Measurements from ENCODE around the gene RPS6KB2. TPM values are rescaled to one million over a fixed set of nuclear protein-coding genes. Genes with fewer than 3 reads are reported as not detected.

RPS6KB2 gene
- total RNA-seq, 2 experiments from 2014 or later = 69.3 to 72.0 TPM

DNA sequence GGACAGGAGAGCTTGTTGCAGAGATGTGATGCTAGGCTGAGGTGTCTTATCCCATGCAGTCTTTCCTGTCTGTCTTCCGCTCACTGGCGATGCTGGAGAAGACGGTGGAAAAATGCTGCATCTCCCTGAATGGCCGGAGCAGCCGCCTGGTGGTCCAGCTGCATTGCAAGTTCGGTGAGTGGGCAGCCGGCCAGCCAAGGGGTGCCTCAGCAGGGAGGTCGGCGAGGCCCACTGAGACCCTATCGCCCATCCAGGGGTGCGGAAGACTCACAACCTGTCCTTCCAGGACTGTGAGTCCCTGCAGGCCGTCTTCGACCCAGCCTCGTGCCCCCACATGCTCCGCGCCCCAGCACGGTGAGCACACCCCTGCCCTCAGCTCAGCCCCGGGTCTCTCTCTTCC lies 34.9 kb upstream of the RPS6KB2 start:
- Mint-ChIP-seq H3K36me3 (ENCODE audit: low read depth) (peaks cover 24% of the 10 kb centered on the region), H3K27me3 (no peaks in the 10 kb centered on the region), H3K4me3 (peak overlapping the region; percentile 81), H3K27ac (no peak overlapping the region), H3K9me3 (no peaks in the 10 kb centered on the region), H3K4me1 (ENCODE audit: low read depth) (peaks cover 53% of the 10 kb centered on the region)
- Histone ChIP-seq H3K4me3 (ENCODE audit: low read length) (no peak overlapping the region), H3K9me3 (ENCODE audit: control insufficient read depth in 1 of 2, insufficient read depth in 1 of 2, low read length in 2 of 2) (peaks cover 0 to 1% of the 10 kb centered on the region in 2 experiments), H3K27ac (ENCODE audit: low read depth in 1 of 2, low read length in 2 of 2) (no peak overlapping the region), H3K36me3 (ENCODE audit: insufficient read depth, low read length) (peaks cover 36% of the 10 kb centered on the region), H3K27me3 (ENCODE audit: control insufficient read depth in 1 of 2, insufficient read depth in 2 of 2, low read length in 2 of 2) (peaks cover 0 to under 1% of the 10 kb centered on the region in 2 experiments), H3K4me1 (ENCODE audit: insufficient read depth, low read length) (peaks cover 61% of the 10 kb centered on the region)
- ChIA-PET POLR2A (interaction anchor here (0.6 to 3.0 kb wide), 3 partner anchors 10 to 56 kb away, joined by 3 to 61 read pairs (median 29); partner anchors contain the start of genes POLD4, PPP1CA and TBC1D10C), CTCF (interaction anchor here (1.3 kb wide), 1 partner anchor 8 kb away, joined by 4 read pairs; the partner anchor contains the start of gene PPP1CA)
- TF ChIP-seq, protein P1, sequence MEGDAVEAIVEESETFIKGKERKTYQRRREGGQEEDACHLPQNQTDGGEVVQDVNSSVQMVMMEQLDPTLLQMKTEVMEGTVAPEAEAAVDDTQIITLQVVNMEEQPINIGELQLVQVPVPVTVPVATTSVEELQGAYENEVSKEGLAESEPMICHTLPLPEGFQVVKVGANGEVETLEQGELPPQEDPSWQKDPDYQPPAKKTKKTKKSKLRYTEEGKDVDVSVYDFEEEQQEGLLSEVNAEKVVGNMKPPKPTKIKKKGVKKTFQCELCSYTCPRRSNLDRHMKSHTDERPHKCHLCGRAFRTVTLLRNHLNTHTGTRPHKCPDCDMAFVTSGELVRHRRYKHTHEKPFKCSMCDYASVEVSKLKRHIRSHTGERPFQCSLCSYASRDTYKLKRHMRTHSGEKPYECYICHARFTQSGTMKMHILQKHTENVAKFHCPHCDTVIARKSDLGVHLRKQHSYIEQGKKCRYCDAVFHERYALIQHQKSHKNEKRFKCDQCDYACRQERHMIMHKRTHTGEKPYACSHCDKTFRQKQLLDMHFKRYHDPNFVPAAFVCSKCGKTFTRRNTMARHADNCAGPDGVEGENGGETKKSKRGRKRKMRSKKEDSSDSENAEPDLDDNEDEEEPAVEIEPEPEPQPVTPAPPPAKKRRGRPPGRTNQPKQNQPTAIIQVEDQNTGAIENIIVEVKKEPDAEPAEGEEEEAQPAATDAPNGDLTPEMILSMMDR (IDR thresholded peaks at IDR 0.05) = no peak
- DNase-seq (no peak), ATAC-seq (ENCODE audit: poor library complexity) (no peak)
- intact Hi-C loops (cut with DNase I, micrococcal nuclease) = loop anchor here in 1 of 2 experiments (10.0 kb wide), 1 partner anchor 211 kb away; the partner anchor contains the start of gene NDUFV1

DNA sequence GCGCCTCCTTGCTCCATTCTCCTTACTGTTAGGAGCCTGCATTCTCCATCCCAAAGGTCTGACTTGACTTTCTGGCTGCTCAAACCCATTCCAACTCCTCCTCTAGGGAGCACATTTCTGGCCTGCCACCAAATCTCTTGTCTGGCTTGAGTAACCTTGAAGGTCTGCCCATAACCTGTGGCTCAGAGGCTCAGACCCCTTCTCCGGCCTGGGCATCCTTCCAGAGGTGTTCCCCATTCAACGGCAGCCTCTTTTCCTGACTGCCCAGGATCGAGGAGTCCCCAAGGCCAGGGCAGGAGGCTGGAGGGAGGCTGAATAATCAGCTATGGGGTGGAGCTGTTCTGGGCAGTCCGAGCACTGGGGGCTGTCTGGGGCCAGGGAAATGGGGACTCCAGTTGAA lies 34.3 kb upstream of the RPS6KB2 start:
- Histone ChIP-seq H3K4me1 (ENCODE audit: insufficient read depth, low read length) (peaks cover 67% of the 10 kb centered on the region), H3K9me3 (ENCODE audit: control insufficient read depth in 1 of 2, insufficient read depth in 1 of 2, low read length in 2 of 2) (peaks cover 0 to 5% of the 10 kb centered on the region in 2 experiments), H3K36me3 (ENCODE audit: insufficient read depth, low read length) (peaks cover 42% of the 10 kb centered on the region), H3K27me3 (ENCODE audit: control insufficient read depth in 1 of 2, insufficient read depth in 2 of 2, low read length in 2 of 2) (peaks cover 0 to 3% of the 10 kb centered on the region in 2 experiments), H3K27ac (ENCODE audit: low read depth in 1 of 2, low read length in 2 of 2) (no peak overlapping the region), H3K4me3 (ENCODE audit: low read length) (no peak overlapping the region)
- intact Hi-C loops (cut with DNase I, micrococcal nuclease) = loop anchor here in 1 of 2 experiments (10.0 kb wide), 1 partner anchor 211 kb away; the partner anchor contains the start of gene NDUFV1
- Mint-ChIP-seq H3K27me3 (no peaks in the 10 kb centered on the region), H3K27ac (no peak overlapping the region), H3K36me3 (ENCODE audit: low read depth) (peaks cover 26% of the 10 kb centered on the region), H3K4me3 (peak overlapping the region; percentile 81), H3K4me1 (ENCODE audit: low read depth) (peaks cover 51% of the 10 kb centered on the region), H3K9me3 (no peaks in the 10 kb centered on the region)
- no peak for ATAC-seq (ENCODE audit: poor library complexity)
- POLR2A ChIA-PET = interaction anchor here (0.6 to 1.1 kb wide), 2 partner anchors 15 to 75 kb away, joined by 3 to 6 read pairs; partner anchors contain the start of gene TMEM134
- TF ChIP-seq, protein P1 (IDR thresholded peaks at IDR 0.05) = no peak
- no peak for DNase-seq
- CTCF ChIA-PET = interaction anchor here (0.7 to 1.3 kb wide), 2 partner anchors 7 to 41 kb away, joined by 3 to 4 read pairs; partner anchors contain the start of genes POLD4 and PPP1CA

DNA sequence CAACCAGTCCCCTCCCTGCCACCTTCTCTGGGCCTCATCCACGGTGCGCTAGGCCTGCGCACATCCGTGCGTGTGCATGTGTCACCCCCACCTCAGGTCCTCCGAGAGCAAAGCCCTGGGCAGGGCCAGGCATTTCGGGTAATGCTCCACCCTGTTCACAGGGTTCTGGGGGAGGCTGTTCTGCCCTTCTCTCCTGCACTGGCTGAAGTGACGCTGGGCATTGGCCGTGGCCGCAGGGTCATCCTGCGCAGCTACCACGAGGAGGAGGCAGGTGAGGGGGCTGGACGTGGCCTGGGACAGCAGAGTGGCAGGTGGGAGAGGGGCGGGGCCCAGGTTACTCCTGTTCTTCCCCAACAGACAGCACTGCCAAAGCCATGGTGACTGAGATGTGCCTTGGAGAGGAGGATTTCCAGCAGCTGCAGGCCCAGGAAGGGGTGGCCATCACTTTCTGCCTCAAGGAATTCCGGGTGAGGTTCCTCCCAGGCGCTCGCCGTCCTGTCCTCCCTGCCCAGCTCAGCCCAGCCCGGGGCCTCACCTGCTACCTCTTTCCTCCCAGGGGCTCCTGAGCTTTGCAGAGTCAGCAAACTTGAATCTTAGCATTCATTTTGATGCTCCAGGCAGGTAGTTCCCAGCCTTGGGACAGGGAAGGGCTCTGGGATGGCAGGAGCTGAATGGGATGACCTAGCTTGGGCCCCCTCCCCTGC lies 32.6 kb upstream of the RPS6KB2 start:
- Histone ChIP-seq H3K36me3 (ENCODE audit: insufficient read depth, low read length) (peaks cover 57% of the 10 kb centered on the region), H3K4me3 (ENCODE audit: low read length) (no peak overlapping the region), H3K9me3 (ENCODE audit: control insufficient read depth in 1 of 2, insufficient read depth in 1 of 2, low read length in 2 of 2) (peaks cover 0 to 5% of the 10 kb centered on the region in 2 experiments), H3K27ac (ENCODE audit: low read depth in 1 of 2, low read length in 2 of 2) (peak overlapping the region in 1 of 2 donors; percentile 55), H3K27me3 (ENCODE audit: control insufficient read depth in 1 of 2, insufficient read depth in 2 of 2, low read length in 2 of 2) (peaks cover 0 to 3% of the 10 kb centered on the region in 2 experiments), H3K4me1 (ENCODE audit: insufficient read depth, low read length) (peaks cover 72% of the 10 kb centered on the region)
- no peak overlapping the region for H3K27ac Mint-ChIP-seq
- peaks cover 49% of the 10 kb centered on the region for H3K4me1 Mint-ChIP-seq (ENCODE audit: low read depth)
- TF ChIP-seq, protein P1 (IDR thresholded peaks at IDR 0.05) = no peak
- H3K27me3 Mint-ChIP-seq = no peaks in the 10 kb centered on the region
- H3K9me3 Mint-ChIP-seq = no peaks in the 10 kb centered on the region
- H3K36me3 Mint-ChIP-seq (ENCODE audit: low read depth) = peaks cover 33% of the 10 kb centered on the region
- intact Hi-C loops (cut with DNase I, micrococcal nuclease) = loop anchor here in 1 of 2 experiments (10.0 kb wide), 1 partner anchor 209 kb away; the partner anchor contains the start of gene NDUFV1
- no peak for ATAC-seq (ENCODE audit: poor library complexity)
- DNase-seq = peak in 1 of 14 experiments; percentile 33
- ChIA-PET CTCF (interaction anchor here (0.8 to 1.5 kb wide), 2 partner anchors 8 to 13 kb away, joined by 3 read pairs; no protein-coding TSS in a partner anchor), POLR2A (interaction anchor here (0.8 to 3.1 kb wide), 7 partner anchors 13 to 45 kb away, joined by 3 to 22 read pairs (median 5); partner anchors contain the start of genes PTPRCAP and RPS6KB2)
- peak overlapping the region; percentile 45 for H3K4me3 Mint-ChIP-seq

All from CD4-positive, alpha-beta T cell (primary cell).